Upper lobe of left lung (tissue), 6 donors: Measurements from ENCODE around the gene DDC. TPM values are rescaled to one million over a fixed set of nuclear protein-coding genes. Genes with fewer than 3 reads are reported as not detected.

Experiments
- ATAC-seq, 2 donors: fragments of 200-7000 bp; cut with Tn5 transposase; one replicate each; pipeline ENCODE4 v1.9.1; 2022; ENCODE audit warnings: mild to moderate bottlenecking in 2 of 2, moderate library complexity in 2 of 2; ENCODE audit not compliant: low FRiP score in 2 of 2
- DNase-seq, 2 donors: peaks; one replicate each; pipeline ENCODE4 v3.0.0-alpha.2; 2019 to 2020
- H3K27ac ChIP-seq, 4 donors: fragments of 200-600 bp; sonication (generic); one replicate each; pipeline ENCODE4 v1.5.1; 2016 to 2019
- H3K27me3 ChIP-seq, 4 donors: fragments of 200-600 bp; sonication (generic); one replicate each; pipeline ENCODE4 v1.5.1; 2017 to 2019
- H3K36me3 ChIP-seq, 4 donors: fragments of 200-600 bp; sonication (generic); one replicate each; pipeline ENCODE4 v1.5.1; 2016 to 2019
- H3K4me1 ChIP-seq, 4 donors: fragments of 200-600 bp; sonication (generic); one replicate each; pipeline ENCODE4 v1.5.1; 2018 to 2019
- H3K4me3 ChIP-seq, 4 donors: fragments of 200-600 bp; sonication (generic); one replicate each; pipeline ENCODE4 v1.5.1; 2017 to 2019; ENCODE audit warnings: mild to moderate bottlenecking in 2 of 4, moderate library complexity in 1 of 4
- H3K9me3 ChIP-seq, 4 donors: fragments of 200-600 bp; sonication (generic); one replicate each; pipeline ENCODE4 v1.5.1; 2018 to 2019
- EP300 ChIP-seq, 4 donors: sonication (generic); formaldehyde crosslinking; IDR thresholded peaks; one replicate each; pipeline ENCODE4 v1.5.1; 2017; ENCODE audit warnings: antibody characterized with exemption in 4 of 4, control low read depth in 2 of 4
- POLR2A ChIP-seq, 4 donors: fragments of 450-650 bp; IDR thresholded peaks; one replicate each; pipeline ENCODE4 v1.5.1; 2016 to 2017; ENCODE audit warnings: antibody characterized with exemption in 4 of 4, mild to moderate bottlenecking in 2 of 4
- POLR2AphosphoS5 ChIP-seq, 2 donors: sonication (generic); formaldehyde crosslinking; IDR thresholded peaks; one replicate each; pipeline ENCODE4 v1.5.1; 2017; ENCODE audit warnings: antibody characterized with exemption in 2 of 2
- WGBS, 2 donors: methylation state at CpG; one replicate each; pipeline ENCODE4 v1.1.5; 2017 to 2018; 5-methylcytosine and 5-hydroxymethylcytosine counted together
- total RNA-seq, 6 donors: library from RNA; depleted of rRNA in 4 of 6; stranded (reverse); fragments of >200 nt in 4 of 6; gene quantifications; one replicate each; pipeline versions ENCODE4 v1.1.0 to v1.2.1, GENCODE V29; 2016 to 2021
- TF ChIP-seq, protein P1 (sequence below), 6 experiments: fragments of 450-650 bp in 4 of 6; fragments of 200-600 bp in 2 of 6; sonication (generic) in 2 of 6; IDR thresholded peaks; one replicate each; pipeline ENCODE4 v1.5.1; 2016 to 2019; ENCODE audit warnings: antibody characterized with exemption in 6 of 6
- donor health status: DM: no; HTN: no; CAD: no; lungs with moderate emphysema.
- donor health status: DM: no; HTN: yes; CAD: no; lungs with severe emphysema.

DDC gene
- total RNA-seq, 6 donors from 2014 or later, result 1.2 to 2.0 (median 1.4) TPM; not detected in 1

DNA sequence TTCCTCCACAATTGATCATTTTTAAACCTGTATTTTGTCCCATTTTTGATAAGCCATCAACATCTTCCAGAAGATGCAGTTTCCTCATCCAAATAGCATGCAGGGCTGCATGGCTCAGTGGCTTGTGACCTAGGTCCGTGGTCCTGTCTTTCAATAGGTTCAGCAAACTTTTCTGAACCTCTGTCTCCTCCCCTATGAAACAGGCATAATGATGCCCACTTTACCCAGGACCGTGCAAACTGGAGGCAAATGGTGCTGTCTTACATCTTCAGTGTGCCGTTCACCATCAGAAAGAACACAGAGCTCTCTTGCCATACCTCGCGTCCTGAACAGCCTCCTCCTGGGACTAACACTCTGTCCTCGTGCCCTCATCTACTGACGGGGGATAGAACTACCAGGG lies 92.8 kb downstream of the DDC start:
- no peaks in the 10 kb centered on the region for H3K9me3 ChIP-seq

DNA sequence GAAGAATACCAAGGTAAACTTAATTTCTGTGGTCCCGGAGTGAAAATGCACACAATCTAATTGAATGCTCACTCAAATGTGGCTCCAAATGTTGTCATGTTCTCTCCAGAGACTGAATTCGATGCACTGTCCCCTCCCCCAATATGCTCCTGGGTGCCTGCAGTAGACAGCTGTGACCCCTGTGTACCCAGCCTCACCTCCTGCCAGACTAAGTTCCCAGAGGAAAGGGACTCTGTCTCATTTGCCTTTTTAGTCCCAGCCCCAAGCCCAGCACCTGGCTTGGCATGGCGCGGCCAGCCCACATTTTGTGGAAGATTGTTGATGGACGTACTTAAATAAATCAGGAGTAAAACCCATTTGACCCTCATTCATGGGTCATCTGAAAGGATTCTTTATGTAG lies 93.2 kb downstream of the DDC start:
- H3K4me3 ChIP-seq, result no peak overlapping the region
- no peaks in the 10 kb centered on the region for H3K9me3 ChIP-seq
- no peaks in the 10 kb centered on the region for H3K27me3 ChIP-seq
- DNase-seq, result no peak
- TF ChIP-seq EP300 (IDR thresholded peaks at IDR 0.05), result no peak
- no peak for TF ChIP-seq POLR2AphosphoS5 (IDR thresholded peaks at IDR 0.05)
- TF ChIP-seq POLR2A (IDR thresholded peaks at IDR 0.05), result no peak
- TF ChIP-seq, protein P1, sequence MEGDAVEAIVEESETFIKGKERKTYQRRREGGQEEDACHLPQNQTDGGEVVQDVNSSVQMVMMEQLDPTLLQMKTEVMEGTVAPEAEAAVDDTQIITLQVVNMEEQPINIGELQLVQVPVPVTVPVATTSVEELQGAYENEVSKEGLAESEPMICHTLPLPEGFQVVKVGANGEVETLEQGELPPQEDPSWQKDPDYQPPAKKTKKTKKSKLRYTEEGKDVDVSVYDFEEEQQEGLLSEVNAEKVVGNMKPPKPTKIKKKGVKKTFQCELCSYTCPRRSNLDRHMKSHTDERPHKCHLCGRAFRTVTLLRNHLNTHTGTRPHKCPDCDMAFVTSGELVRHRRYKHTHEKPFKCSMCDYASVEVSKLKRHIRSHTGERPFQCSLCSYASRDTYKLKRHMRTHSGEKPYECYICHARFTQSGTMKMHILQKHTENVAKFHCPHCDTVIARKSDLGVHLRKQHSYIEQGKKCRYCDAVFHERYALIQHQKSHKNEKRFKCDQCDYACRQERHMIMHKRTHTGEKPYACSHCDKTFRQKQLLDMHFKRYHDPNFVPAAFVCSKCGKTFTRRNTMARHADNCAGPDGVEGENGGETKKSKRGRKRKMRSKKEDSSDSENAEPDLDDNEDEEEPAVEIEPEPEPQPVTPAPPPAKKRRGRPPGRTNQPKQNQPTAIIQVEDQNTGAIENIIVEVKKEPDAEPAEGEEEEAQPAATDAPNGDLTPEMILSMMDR (IDR thresholded peaks at IDR 0.05), result no peak
- no peak for ATAC-seq
- no peak overlapping the region for H3K27ac ChIP-seq
- peaks cover 4 to 7% (median 6%) of the 10 kb centered on the region in 4 donors for H3K4me1 ChIP-seq
- no peaks in the 10 kb centered on the region for H3K36me3 ChIP-seq
- 89 to 92% methylated on average over 5 of the region's 5 CpGs for WGBS, 2 donors

More for the DNA sequence above, 92.8 kb downstream of the DDC start:
- Histone ChIP-seq H3K27ac (no peak overlapping the region), H3K4me3 (no peak overlapping the region), H3K27me3 (no peaks in the 10 kb centered on the region), H3K36me3 (no peaks in the 10 kb centered on the region), H3K4me1 (peaks cover 4 to 7% (median 6%) of the 10 kb centered on the region in 4 donors)
- DNase-seq, result no peak
- TF ChIP-seq POLR2A (IDR thresholded peaks at IDR 0.05) (no peak), EP300 (IDR thresholded peaks at IDR 0.05) (no peak), POLR2AphosphoS5 (IDR thresholded peaks at IDR 0.05) (no peak)
- TF ChIP-seq, protein P1 (IDR thresholded peaks at IDR 0.05), result no peak
- WGBS, 2 donors, result 93 to 97% methylated on average over 7 of the region's 7 CpGs
- ATAC-seq, result no peak

DNA sequence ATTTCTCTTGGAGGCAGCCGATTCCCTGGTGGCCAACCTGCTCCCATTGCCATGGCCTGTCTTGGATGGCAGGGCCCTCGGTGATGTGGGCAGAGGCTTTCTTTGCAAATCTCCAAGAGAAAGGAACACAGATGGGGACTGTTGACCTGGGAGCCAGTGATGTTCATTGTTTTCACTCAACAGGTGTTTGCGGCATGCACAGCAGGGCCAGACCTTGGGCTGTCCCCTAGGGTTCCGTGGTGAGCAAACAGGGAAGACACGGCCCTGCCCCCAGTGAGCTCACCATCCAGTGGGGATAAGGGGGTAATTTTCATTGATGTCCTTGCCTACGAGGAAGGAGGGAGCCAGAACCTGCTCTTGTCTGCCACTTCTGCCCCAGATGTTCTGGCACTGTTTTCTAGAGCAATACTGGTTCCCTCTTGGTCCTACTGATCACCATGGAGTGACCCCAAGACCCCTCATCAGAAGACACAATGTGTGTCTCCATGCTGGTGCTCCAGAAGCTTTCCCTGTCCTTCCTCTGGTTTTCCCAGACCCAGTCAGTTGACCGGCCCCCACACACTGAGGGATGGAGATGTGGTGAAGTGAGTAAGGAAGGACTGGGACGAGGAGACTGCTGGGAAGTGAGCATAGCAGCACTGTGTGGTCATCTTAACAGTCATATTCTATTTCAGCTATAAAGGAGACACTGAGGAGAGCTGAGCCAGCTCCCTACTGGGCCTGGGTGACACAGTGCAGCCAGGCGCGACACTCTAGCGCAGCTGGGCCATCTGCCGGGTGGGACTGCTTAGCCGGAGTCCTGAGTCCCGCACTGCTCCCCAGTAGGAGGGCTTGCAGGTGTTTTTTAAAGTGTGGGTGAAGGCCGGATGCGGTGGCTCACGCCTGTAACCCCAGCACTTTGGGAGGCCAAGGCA lies 94.7 kb downstream of the DDC start:
- H3K27me3 ChIP-seq, result no peaks in the 10 kb centered on the region
- no peaks in the 10 kb centered on the region for H3K9me3 ChIP-seq
- no peak overlapping the region for H3K27ac ChIP-seq
- DNase-seq, result peak in 1 of 2 donors; percentile 46
- peaks cover 4 to 7% (median 6%) of the 10 kb centered on the region in 4 donors for H3K4me1 ChIP-seq
- WGBS, 2 donors, result 93 to 95% methylated on average over 9 to 17 of the region's 17 CpGs
- H3K36me3 ChIP-seq, result no peaks in the 10 kb centered on the region
- no peak for ATAC-seq
- H3K4me3 ChIP-seq, result no peak overlapping the region
- TF ChIP-seq POLR2AphosphoS5 (IDR thresholded peaks at IDR 0.05) (no peak), EP300 (IDR thresholded peaks at IDR 0.05) (no peak), POLR2A (IDR thresholded peaks at IDR 0.05) (no peak)
- TF ChIP-seq, protein P1 (IDR thresholded peaks at IDR 0.05), result no peak

DNA sequence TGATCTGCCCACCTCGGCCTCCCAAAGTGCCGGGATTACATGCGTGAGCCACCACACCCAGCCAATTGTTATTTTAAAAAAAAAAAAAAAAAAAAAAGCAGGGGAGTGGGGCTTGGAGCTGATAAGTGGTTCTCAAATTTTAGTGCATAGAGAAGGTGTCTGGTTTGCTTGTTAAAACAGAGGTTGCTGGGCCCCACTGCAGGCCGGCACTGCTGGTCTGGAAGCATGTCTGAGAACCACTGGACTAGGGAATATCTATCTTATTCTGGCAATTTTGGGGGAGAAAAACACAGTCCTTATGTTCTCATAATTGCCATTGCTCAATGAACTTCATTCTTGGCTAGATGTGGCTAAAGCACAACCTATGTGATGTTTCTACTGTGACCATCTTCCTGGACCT lies 96.0 kb downstream of the DDC start:
- Histone ChIP-seq H3K36me3 (no peaks in the 10 kb centered on the region), H3K27ac (no peak overlapping the region), H3K9me3 (no peaks in the 10 kb centered on the region), H3K27me3 (no peaks in the 10 kb centered on the region), H3K4me1 (peaks cover 4 to 7% (median 6%) of the 10 kb centered on the region in 4 donors), H3K4me3 (no peak overlapping the region)
- DNase-seq (no peak), ATAC-seq (no peak)
- TF ChIP-seq EP300 (IDR thresholded peaks at IDR 0.05) (no peak), POLR2AphosphoS5 (IDR thresholded peaks at IDR 0.05) (no peak), POLR2A (IDR thresholded peaks at IDR 0.05) (no peak)
- TF ChIP-seq, protein P1 (IDR thresholded peaks at IDR 0.05), result no peak
- 94% methylated on average over 4 of the region's 4 CpGs for WGBS, 2 donors
